NCI-H1048 (cell line): Measurements from ENCODE around the gene PPTC7.
"Not testable (repeated sequence)": the region's sequence is repeated elsewhere in the genome, so short reads cannot be mapped to it uniquely, and the experiment has no call there.

Source experiments
- DNase-seq: peaks from one replicate; lab custom pipeline; 2025; lab: John Stamatoyannopoulos, UW

PPTC7 gene

DNA sequence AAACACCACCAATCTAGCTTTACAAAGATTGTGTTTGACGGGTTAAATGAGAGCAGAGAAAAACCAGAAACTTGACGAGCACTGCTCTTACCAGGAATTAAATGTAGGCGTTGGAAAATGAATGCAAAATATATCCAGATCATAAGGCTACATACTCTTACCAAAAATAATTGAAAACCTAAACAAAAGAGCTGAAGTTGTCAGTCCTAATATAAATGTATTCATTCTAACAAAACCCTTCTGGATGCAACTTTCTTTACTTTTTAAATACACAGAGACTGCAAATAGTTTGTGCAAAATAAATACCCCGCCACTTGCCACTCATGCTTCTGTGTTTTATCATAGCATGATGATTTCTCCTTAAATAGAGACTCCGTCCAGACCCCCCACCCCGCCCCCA, 48.3 kb downstream of the PPTC7 start:
- no peak for DNase-seq

DNA sequence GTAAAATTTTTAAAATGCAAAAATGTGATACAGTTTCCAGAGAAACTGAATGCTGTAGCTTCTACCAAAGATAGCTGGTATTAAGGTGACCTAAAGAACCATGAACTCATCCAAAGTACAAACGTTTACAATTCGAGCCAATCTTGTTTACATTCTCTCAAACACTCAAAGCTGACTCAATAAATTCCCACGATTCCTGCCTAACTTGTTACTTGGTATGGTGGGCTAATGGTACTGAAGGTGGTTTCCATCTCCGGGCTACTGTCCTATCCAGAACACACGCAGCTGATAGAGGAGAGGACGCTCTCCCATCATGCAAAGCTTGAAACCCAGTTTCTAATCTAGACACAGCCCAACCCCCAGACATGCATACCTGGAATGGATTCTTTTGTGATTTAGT, 49.5 kb downstream of the PPTC7 start:
- DNase-seq, result no peak

DNA sequence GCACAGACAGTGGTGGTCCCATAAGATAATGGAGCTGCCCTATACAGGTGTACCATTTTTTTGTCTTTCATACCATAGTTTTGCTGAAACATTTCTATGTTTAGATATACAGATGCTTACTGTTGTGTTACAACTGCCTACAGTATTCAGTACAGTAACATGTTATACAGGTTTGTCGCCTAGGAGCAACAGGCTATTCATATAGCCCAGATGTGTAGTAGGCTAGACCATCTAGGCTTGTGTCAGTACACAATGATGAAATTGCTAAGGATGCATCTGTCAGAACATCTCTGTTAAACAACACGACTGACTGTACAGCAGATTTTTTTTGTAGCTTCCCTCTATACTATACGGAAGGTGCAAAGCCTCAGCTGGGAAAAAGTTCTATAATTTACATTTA, 50.5 kb downstream of the PPTC7 start:
- DNase-seq, result no peak

DNA sequence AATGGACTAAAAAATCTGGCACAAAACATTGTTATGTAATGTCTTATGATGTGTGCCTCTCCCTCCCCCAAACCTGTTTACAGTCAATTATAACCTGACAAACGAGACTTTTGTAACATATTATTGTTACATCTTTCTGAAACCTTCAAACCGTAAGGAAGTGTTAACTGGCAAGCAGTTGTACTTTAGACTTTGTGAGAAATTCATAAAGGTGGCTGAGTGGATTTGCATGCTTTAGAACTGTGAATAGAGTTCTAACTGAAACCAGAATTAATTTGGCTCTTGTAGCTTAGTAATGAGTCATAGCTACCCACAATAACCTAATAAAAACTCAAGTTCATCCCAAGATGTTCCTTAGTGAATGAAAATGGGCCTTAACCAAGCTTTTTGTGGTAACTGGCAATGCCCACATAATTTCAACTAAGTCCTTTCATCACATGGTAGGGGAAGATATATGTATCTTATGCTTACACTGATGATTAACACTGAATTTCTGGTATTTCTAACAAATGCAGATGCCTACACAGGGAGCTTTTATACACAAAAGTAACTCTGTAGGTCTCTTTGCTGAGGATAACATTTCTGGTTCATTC, 51.3 kb downstream of the PPTC7 start:
- no peak for DNase-seq

DNA sequence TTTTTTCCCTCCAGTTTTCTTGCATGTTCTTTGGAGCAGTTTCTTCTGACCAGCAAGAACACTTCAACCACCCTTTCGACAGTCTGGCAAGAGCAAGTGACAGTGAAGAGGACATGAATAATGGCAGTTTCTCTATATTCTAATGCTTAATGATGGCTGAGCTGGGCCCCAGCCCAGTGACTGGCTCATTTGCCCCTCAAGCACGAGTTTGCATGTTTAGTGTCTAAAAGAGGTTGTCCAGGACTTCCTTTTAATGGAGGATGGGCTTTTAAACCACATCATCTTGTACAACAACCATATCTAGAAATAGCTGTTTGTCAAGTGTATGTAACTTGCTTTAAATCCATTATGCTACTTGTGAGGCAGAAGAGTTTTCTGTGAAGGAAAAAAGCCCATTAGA, 52.6 kb downstream of the PPTC7 start:
- DNase-seq, result no peak

DNA sequence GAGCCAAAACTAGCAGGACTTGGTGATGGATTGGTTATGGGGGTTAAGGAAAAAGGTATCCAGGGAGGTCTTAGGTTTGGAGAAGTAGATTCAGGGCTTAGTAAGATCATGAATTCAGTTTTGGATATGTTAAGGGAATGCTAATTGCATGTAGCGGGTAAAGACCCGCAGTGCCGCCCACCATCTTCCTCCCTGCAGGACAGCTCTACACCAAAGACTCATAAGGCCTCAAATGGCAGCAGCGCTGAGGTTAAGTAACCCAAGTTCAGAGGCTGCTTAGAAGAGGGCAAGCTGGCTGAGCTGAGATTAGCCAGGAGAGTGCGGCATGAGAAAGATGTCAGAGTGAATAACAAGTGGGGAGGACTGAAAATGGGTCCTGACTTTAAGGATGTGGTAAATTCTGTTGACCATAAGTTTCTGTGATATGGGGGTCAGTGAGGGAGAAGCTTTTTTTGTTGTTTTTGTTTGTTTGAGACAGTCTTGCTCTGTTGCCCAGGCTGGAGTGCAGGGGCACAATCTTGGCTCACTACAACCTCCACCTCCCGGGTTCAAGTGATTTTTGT, 54.8 kb downstream of the PPTC7 start:
- DNase-seq, result no peak

DNA sequence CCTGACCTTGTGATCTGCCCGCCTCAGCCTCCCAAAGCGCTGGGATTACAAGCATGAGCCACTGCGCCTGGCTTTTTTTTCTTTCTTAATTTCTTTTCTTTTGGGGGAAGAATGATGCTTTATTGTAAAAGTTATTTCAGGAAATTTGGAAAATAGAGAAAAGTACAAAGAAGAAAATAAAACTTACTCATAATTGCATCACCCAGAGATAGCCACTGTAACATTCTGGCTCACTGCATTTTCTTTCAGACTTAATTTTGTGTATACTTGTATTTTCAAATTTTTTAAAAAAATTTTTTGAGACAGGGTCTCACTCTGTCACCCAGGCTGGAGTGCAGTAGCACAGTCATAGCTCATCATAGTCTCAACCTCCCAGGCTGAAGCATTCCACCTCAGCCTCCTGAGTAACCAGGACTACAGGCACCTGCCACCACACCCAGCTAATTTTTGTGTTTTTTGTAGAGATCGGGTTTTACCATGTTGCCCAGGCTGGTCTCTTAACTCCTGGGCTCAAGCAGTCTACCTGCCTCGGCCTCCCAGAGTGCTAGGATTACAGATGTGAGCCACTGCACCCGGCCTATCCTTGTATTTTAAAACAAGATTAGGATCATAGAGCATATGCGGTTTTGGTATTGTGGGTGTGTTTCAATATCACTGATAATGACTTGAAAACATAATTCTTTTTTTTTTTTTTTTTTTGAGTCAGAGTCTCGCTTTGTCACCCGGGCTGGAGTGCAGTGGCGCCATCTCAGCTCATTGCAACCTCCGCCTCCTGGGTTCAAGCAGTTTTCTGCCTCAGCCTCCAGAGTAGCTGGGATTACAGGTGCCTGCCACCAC, 62.0 kb downstream of the PPTC7 start:
- DNase-seq, result not testable (repeated sequence)

DNA sequence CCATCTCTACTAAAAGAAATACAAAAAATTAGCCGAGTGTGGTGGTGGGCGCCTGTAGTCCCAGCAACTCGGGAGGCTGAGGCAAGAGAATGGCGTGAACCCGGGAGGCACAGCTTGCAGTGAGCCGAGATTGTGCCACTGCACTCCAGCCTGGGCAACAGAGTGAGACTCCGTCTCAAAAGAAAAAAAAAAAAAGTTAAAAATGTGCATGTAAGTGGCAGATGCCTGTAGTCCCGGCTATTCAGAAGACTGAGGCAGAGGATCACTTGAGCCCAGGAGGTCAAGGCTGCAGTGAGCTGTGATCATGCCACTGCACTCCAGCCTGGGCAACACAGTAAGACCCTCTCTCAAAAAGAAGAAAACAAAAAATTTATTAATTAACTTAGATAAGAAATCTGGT, 65.1 kb downstream of the PPTC7 start:
- DNase-seq, result not testable (repeated sequence)

DNA sequence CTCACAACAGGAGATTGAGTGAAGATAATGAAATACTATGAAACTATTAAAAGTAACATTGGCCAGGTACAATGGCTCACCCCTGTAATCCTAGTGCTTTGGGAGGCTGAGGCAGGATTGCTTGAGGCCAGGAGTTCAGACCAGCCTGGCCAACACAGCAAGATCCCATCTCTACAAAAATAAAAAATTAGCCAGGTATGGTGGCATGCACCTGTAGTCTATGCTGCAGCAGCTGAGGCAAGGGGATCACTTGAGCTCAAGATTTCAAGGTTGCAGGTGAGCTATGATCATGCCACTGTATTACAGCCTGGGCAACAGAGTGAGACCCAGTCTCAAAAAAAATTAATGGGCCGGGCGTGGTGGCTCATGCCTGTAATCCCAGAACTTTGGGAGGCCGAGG, 66.1 kb downstream of the PPTC7 start:
- DNase-seq, result no peak

DNA sequence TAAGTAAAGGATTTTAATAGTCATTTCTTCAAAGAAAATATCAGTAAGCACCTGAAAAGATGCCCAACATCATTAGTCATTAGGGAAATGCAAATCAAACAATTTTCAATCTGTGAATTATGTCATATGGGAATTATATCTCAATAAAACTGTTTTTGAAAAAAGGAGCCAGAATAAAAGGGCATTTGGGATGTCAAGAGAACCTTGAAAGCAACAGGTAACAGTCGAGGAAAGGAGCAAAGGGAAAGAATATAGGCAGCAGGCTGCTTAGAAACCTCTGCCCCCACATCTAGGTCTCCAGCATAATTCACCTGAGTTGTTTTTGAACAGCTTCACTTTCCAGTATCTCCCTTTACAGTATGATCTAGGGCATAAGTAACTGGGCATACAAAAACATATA, 68.8 kb downstream of the PPTC7 start:
- no peak for DNase-seq

DNA sequence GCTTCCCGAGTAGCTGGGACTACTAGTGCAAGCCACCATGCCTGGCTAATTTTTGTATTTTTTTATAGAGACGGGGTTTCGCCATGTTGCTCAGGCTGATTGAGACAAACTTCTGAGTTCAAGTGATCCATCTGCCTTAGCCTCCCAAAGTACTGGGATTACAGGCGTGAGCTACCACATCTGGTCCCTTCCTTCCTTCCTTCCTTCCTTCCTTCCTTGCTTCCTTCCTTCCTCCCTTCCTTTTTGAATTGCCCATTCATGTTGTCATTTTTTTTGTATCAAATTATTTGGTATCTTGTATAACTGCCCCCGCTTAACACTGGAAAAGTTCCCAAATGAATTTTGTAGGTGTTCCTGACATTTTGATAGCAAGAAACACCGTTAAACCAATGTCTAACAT, 69.3 kb downstream of the PPTC7 start:
- no peak for DNase-seq

DNA sequence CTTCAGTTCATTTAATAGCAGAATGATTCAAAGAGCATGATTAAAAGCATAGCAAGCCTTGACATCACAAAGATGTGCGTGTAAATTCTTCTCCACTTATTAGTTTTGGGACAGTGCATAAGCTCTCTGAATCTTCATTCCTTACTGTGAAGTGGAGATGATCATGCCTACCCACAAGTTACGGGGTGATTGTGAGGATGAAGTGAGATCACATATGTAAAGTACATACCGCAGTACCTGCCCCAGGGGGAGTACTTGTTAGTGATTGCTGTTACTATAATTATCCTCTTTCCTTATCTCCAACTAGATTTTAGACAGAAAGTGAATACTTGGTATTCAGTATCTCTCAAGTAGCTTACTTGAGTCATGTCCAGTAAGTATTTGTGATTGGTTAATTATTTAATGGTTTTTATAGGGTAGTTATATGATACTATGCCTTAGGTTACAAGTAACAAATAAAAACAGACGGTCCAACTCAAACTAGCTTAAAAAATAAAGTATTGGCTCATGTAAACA, 75.0 kb downstream of the PPTC7 start:
- no peak for DNase-seq

DNA sequence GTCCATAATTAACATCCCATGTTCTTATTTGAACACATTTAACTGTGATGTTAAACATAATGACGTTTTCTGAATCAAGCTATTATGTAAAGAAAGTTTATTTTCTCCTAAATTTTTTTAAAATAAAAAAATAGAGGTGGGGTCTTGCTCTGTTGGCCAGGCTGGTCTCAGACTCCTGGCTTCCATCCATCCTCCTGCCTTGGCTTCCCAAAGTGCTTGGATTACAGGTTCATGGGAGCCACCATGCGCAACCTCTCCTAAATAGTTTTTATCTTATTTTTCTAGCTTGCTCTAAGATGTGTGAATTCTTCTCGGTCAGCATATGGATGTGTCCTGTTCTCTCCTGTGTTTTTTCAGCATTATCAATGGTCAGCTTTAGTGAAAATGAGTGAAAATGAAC, 77.8 kb downstream of the PPTC7 start:
- no peak for DNase-seq

DNA sequence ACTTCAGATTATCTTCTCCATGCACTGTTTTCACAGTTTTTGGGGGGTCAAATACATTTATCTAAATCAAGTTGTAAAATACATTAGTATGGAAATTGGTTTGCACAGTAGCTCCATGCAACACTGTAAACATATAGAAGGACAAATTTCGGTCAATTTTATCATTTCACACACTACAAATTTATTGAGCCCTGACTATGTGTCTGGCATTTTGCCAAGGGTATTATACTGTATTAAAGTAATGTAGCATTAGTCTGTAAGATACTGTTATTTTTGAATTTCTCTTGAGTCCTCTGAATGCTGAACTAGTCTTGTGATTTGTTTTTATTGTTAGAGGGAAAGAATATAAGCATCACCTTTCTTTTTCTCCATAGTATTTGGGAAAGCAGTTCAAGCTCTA, 79.7 kb downstream of the PPTC7 start:
- DNase-seq, result no peak

DNA sequence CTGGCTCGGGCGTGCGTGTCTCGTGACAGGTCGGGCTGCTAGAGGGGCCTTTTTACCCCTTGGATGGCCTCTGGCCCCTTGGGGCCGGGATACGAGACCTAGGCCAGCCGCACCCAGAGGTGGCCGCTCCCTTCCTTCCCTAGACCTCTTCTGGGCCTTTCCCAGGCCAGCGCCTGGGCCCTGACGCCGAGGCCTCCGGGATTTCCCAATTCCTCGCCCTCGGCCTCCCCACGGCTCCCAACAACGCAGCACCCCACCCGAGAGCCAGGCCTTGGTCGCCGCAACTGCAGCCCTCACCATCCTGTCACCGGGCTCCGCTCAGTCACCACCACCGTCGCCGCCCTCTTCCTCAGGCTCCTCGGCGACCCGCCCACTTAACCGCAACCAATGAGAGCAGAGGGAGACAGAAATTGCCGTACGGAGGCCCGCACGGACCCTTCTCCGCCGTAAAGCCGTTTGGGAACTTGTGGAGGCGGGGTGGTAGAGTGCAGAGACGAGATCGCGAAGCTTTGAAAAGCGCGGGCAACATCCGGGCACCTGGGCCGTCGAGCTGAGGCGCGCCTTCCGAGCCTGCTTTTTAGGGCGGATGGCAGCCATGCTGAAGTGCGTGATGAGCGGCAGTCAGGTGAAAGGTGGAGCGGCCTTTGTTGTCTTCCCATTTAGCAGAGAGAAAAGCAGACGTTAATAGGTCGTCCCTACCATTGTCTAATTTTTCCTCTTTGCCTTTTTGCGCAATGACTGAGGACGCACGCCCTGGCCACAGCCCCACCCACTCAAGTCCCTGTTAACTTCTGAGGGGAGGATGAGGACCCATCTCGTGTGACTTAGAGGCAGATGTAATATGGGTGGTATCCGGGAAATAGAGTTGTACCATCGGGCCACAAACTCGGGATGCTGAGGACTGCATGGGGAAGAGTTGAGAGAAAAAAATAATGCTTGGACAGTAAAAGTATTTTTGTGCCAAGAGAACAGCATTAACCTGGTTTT, 81.1 kb downstream of the PPTC7 start, which contains the start of the genes RAD9B and VPS29:
Gene RAD9B (plus strand): TSS at position 580 of the 987 bp plus-strand sequence. CDS start 7 bp downstream, at position 587.
Gene VPS29 (minus strand): TSS at position 360 of the 987 bp plus-strand sequence. CDS start 60 bp downstream, at position 300.
- peak; percentile 95 for DNase-seq

DNA sequence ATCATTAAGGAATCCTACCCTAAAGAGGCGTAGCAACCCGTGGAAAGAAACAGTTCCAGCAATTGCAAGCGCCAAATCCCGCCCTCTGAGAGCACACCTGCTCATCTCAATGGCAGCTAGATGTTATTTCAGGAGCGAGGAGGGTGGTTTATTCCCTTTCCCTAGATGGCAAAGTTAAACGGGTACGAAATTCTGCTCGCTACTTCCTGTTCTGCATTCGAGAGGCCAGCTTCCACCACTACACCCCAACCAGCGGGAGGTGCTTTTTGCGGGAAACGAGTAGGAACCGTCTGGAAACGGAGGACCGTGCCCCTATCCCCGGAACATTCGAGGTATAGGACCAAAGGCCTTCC, 81.7 kb downstream of the PPTC7 start:
- no peak for DNase-seq

DNA sequence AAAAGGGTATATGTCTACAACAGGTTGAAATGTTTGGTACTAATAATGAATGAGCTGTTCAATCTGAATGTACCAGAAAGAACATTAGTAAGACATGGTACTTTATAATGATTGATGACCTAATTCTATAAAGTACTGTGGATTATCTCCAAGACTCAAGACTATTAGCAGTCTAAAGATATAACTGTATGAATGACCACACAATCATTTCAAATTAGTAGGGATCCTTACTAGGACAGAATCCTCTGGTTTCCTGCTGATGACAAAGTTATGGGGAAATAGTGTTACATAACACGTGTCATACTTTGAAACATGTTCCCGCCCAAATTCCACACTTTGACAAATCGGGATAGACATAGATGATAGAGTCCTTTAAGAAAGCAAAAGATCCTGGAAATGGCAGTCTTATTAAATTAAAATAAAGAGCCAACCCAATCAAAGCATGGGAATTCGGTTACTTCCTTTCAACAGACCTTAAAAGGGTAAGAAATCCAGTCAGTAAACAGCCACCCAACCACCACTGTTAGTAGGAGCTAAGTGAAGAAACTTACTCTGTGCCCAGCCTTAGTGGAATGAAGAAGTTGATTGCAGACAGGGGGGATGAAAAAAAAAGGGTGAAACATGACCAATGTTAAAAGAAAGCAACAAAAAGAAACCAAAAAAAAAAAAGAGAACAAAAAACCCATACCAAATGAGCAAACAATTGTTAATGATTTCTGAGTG, 84.0 kb downstream of the PPTC7 start:
- no peak for DNase-seq
